Mucosa of rectum (tissue), 2 donors: ENCODE data around the gene DBNL.
A peak's percentile ranks its signal among the peaks of the same experiment; 100 is the strongest.
"Not testable (repeated sequence)": the region's sequence is repeated elsewhere in the genome, so short reads cannot be mapped to it uniquely, and the experiment has no call there.

Source experiments
- H3K27ac ChIP-seq, 2 donors: one replicate each; pipeline ENCODE4 v1.7.0; 2013; ENCODE audit warnings: inconsistent platforms in 2 of 2, low read depth in 2 of 2, low read length in 2 of 2
- H3K27me3 ChIP-seq, 2 donors: one replicate each; pipeline ENCODE4 v1.7.0; 2013; ENCODE audit warnings: low read length in 2 of 2; ENCODE audit not compliant: control insufficient read depth in 2 of 2, insufficient read depth in 2 of 2
- H3K36me3 ChIP-seq, 2 donors: one replicate each; pipeline ENCODE4 v1.7.0; 2013; ENCODE audit warnings: low read length in 2 of 2; ENCODE audit not compliant: control insufficient read depth in 2 of 2, insufficient read depth in 2 of 2
- H3K4me1 ChIP-seq, 2 donors: one replicate each; pipeline ENCODE4 v1.7.0; 2013; ENCODE audit warnings: low read length in 2 of 2, mild to moderate bottlenecking in 1 of 2; ENCODE audit not compliant: control insufficient read depth in 2 of 2, insufficient read depth in 2 of 2
- H3K4me3 ChIP-seq, 2 donors: one replicate each; pipeline ENCODE4 v1.7.0; 2013; ENCODE audit warnings: low read length in 2 of 2
- H3K9ac ChIP-seq, 2 donors: one replicate each; pipeline ENCODE4 v1.7.0; 2013; ENCODE audit warnings: low read length in 2 of 2, low read depth in 1 of 2, mild to moderate bottlenecking in 1 of 2
- H3K9me3 ChIP-seq, 2 donors: one replicate each; pipeline ENCODE4 v1.7.0; 2013; ENCODE audit warnings: low read length in 2 of 2; ENCODE audit not compliant: control insufficient read depth in 2 of 2
- donor health status: healthy.
- donor health status: Normal muscosa, but diverticular disease.

The DBNL gene

DNA sequence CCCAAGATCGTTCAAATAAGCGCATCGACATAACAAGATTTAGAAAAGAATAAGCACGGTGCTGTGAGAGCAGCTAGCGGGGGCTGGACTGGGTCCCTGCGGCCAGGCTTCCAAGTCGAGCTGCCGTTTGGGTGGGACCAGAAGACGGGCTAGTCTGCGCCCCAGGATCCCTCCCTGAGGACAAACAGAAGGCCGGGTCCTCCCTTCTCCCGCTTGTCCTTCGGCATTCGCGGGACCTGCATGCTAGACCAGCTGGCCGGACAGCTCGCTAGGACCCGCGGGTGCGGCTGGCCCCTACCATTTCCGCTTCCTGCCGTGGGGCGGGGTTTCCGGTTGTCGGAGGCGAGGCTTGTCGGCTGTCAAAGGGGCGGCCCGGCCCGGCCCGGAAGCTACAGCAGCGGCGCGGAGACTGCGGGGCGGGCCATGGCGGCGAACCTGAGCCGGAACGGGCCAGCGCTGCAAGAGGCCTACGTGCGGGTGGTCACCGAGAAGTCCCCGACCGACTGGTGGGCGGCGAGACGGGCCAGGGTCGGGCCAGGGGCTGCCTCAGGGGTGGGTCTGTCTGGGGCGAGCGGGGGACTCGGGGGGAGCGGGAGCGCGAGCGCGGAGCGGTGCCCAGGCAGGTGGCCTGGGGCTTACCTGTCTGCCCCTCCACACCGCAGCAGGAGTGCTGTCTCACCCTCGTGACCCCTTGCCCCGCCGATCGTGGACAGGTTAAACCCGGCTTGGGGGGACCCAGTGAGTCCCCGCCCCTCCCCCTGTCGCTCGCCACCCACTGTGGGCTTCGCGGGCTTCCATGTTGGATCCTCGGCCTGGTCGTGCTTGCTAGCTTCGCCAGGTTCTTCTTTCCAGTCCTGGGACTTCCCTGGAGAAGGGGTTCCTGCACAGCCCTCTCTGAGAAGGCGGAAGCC, at the start of gene DBNL:
DBNL (plus strand) TSS at position 388 of the 911 bp plus-strand sequence; CDS start at position 424, 36 bp downstream.
- H3K27me3 ChIP-seq: no peaks in the 10 kb centered on the region
- peak within 1 kb of the TSS; percentile 93 to 94 for H3K4me3 ChIP-seq
- no peaks in the 10 kb centered on the region for H3K9me3 ChIP-seq
- peaks cover 6 to 8% of the 10 kb centered on the region in 2 donors for H3K36me3 ChIP-seq
- H3K4me1 ChIP-seq: peaks cover 26 to 29% of the 10 kb centered on the region in 2 donors
- peak within 1 kb of the TSS; percentile 92 for H3K27ac ChIP-seq
- H3K9ac ChIP-seq: peak within 1 kb of the TSS; percentile 93 to 95

- H3K9me3 ChIP-seq, H3K27me3 ChIP-seq, H3K36me3 ChIP-seq, H3K4me3 ChIP-seq, H3K27ac ChIP-seq, H3K9ac ChIP-seq, H3K4me1 ChIP-seq: not testable (repeated sequence)
These were observed 47.0 kb upstream of the DBNL start, which contains the start of gene SPDYE1 for GRCh38 chr7:43997532-43997931. TSS of gene SPDYE1 (plus strand) at chr7:43997897. CDS start at chr7:43999950, 2,053 bp downstream.

GRCh38 chr7:44012081-44012480, 32.4 kb upstream of the DBNL start:
- not testable (repeated sequence) for H3K36me3 ChIP-seq, H3K9ac ChIP-seq, H3K27ac ChIP-seq, H3K4me1 ChIP-seq, H3K4me3 ChIP-seq, H3K9me3 ChIP-seq, H3K27me3 ChIP-seq

GRCh38 chr7:44015090-44015489, 29.4 kb upstream of the DBNL start:
- not testable (repeated sequence) for H3K4me3 ChIP-seq, H3K27ac ChIP-seq, H3K4me1 ChIP-seq, H3K9ac ChIP-seq, H3K36me3 ChIP-seq, H3K9me3 ChIP-seq, H3K27me3 ChIP-seq

DNA sequence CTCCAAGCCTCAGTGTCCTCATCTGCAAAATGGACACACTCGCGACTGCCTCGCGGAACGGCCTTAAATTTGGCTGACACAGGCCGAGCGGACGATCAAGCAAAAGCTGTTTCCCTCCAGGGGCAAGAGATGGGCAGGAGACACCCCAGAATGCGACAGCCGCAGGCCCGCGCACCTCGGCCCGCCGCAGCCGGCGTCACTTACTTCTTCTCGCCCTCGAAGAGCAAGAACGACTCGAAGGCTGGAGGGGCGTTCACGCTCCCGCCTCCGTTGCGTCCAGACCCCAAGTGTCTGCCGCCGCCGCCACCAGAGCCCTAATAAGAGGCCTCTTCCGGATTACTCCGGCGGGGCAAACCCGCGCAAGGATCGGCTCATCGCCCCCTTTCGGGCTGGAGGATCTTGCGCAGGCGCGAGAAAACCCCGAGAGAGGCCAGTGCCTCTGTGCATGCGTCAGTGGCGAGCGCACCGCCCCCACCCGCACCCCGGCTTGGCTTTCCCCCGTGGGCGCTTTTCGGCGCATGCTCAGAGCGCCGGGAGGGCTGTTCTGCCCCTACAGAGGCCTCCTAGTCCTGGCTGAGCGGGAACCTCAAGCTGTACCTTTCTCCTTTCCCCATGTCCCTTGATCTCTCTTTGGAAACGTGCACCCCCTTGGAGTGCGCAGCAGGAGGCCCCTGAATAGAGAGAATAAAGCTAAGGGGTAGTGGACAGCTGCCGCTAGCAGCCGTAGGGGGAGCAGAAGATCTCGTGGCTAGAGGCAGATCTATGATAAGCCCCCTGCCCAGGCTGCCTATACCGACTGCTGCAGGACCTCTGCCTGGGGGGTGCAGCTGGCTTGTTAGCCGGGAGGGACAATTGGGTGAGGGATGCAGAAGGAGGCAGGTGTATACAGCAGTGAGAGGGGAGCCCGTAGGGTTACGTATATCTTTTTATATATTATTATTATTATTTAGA, 25.4 kb upstream of the DBNL start:
- H3K27ac ChIP-seq: peak overlapping the region; percentile 29 to 65
- H3K9ac ChIP-seq: peak overlapping the region; percentile 74 to 79
- not testable (repeated sequence) for H3K9me3 ChIP-seq, H3K36me3 ChIP-seq, H3K27me3 ChIP-seq, H3K4me1 ChIP-seq
- peak overlapping the region; percentile 78 to 84 for H3K4me3 ChIP-seq

DNA sequence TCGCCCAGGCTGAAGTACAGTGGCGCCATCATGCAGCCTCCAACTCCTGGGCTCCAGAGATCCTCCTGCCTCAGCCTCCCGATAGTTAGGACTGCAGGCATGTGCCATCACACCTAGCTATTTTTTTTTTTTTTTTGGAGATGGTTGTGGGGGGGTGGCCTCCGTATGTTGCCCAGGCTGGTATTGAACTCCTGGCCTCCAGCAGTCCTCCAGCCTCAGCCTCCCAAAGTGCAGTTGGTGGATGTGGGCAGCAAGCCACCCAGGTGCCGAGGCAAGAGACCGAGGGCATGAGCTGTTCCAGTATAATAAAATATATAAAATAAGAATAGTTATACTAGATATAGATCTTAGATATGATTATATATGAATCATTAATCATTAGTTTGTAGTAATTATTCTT, 24.7 kb upstream of the DBNL start:
- not testable (repeated sequence) for H3K27me3 ChIP-seq, H3K4me3 ChIP-seq, H3K27ac ChIP-seq, H3K9ac ChIP-seq, H3K36me3 ChIP-seq, H3K4me1 ChIP-seq, H3K9me3 ChIP-seq

DNA sequence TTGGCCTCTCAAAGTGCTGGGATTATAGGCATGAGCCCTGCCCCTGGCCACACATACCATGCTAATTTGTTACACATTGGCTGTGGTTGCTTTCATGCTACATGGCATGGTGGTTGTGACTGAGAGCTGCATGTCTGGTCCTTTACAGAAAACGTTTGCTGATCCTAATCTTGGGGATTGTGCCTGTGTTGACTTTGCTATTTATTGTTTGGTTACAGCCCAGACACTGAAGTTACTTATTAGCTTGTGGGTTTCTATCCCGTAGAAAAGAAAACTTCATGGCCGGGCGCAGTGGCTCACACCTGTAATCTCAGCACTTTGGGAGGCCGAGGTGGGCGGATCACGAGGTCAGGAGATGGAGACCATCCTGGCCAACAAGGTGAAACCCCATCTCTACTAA, 22.4 kb upstream of the DBNL start:
- not testable (repeated sequence) for H3K4me3 ChIP-seq, H3K36me3 ChIP-seq, H3K27me3 ChIP-seq, H3K9ac ChIP-seq, H3K9me3 ChIP-seq, H3K4me1 ChIP-seq, H3K27ac ChIP-seq

GRCh38 chr7:44022796-44023467, 21.6 kb upstream of the DBNL start:
- not testable (repeated sequence) for H3K9me3 ChIP-seq, H3K9ac ChIP-seq, H3K36me3 ChIP-seq, H3K4me3 ChIP-seq, H3K4me1 ChIP-seq, H3K27me3 ChIP-seq, H3K27ac ChIP-seq

DNA sequence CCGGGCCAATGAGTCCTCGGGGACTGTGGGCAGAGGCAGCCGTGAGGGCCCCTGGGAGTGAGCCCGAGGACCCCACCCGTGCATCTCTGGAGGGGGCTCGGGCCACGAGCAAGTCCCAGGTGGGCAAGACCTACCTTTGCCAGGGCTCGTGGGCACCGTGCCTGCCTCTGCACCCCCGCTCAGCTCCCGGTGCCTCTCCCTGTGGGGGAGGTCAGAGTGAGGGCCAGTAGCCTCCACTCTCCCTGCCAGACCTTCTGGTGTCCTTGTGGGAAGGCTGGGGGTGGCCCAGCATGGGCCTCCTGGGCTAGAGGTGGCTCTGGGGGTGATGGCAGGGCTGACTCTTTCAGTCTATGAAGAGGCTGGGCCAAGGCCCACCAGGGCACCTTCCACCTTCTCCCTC, 15.1 kb upstream of the DBNL start:
- not testable (repeated sequence) for H3K9ac ChIP-seq, H3K4me1 ChIP-seq, H3K36me3 ChIP-seq, H3K27ac ChIP-seq, H3K9me3 ChIP-seq, H3K4me3 ChIP-seq, H3K27me3 ChIP-seq

- not testable (repeated sequence) for H3K4me3 ChIP-seq, H3K9ac ChIP-seq, H3K36me3 ChIP-seq, H3K9me3 ChIP-seq, H3K27ac ChIP-seq, H3K4me1 ChIP-seq, H3K27me3 ChIP-seq
These were observed 14.5 kb upstream of the DBNL start for GRCh38 chr7:44030029-44030428.
